SK-N-SH treated with all-trans-retinoic acid at 6 μM for 48 hours (cell line): ENCODE measurements around the gene CSNK1G1.
A peak's percentile ranks its signal among the peaks of the same experiment; 100 is the strongest.

ENCODE experiments used
- ATAC-seq: fragments of 200-7000 bp; cut with Tn5 transposase; 3 replicates; pipeline ENCODE4 v1.9.1; 2020; ENCODE audit warnings: mild to moderate bottlenecking, moderate library complexity
- ARNTL ChIP-seq: fragments of 450-650 bp; formaldehyde crosslinking; IDR thresholded peaks from 2 replicates; pipeline ENCODE4 v1.5.0; 2020; ENCODE audit warnings: low read depth, mild to moderate bottlenecking, moderate library complexity, borderline replicate concordance
- BACH2 ChIP-seq: fragments of 250-450 bp; sonication (Bioruptor Pico); IDR thresholded peaks from 2 replicates; pipeline ENCODE4 v1.9.0; 2021; ENCODE audit warnings: mild to moderate bottlenecking, borderline replicate concordance
- ESRRG ChIP-seq: fragments of 250-450 bp; sonication (Bioruptor Pico); IDR thresholded peaks from 2 replicates; pipeline ENCODE4 v1.6.1; 2021; ENCODE audit warnings: mild to moderate bottlenecking
- GLIS3 ChIP-seq: fragments of 250-450 bp; sonication (Bioruptor Pico); IDR thresholded peaks from 2 replicates; pipeline ENCODE4 v1.5.0; 2020; ENCODE audit warnings: mild to moderate bottlenecking, moderate library complexity
- OSR1 ChIP-seq: fragments of 250-450 bp; sonication (Bioruptor Pico); IDR thresholded peaks from 2 replicates; pipeline ENCODE4 v1.8.0; 2022; ENCODE audit warnings: moderate library complexity, mild to moderate bottlenecking, inconsistent platforms
- PPARA ChIP-seq: fragments of 250-450 bp; sonication (Bioruptor Pico); IDR thresholded peaks from 2 replicates; pipeline ENCODE4 v1.5.0; 2020; ENCODE audit warnings: mild to moderate bottlenecking, borderline replicate concordance
- RARB ChIP-seq: fragments of 250-450 bp; sonication (Bioruptor Pico); IDR thresholded peaks from 2 replicates; pipeline ENCODE4 v1.8.0; 2021; ENCODE audit warnings: mild to moderate bottlenecking, moderate library complexity
- SNAI2 ChIP-seq: fragments of 250-450 bp; sonication (Bioruptor Pico); IDR thresholded peaks from 2 replicates; pipeline ENCODE4 v1.5.0; 2020; ENCODE audit warnings: mild to moderate bottlenecking, moderate library complexity
- TCF4 ChIP-seq: fragments of 250-450 bp; sonication (Bioruptor Pico); IDR thresholded peaks from 2 replicates; pipeline ENCODE4 v1.8.0; 2021; ENCODE audit warnings: mild to moderate bottlenecking, moderate library complexity, borderline replicate concordance
- TOX ChIP-seq: fragments of 250-450 bp; sonication (Bioruptor Pico); IDR thresholded peaks from 2 replicates; pipeline ENCODE4 v1.8.0; 2021; ENCODE audit warnings: mild to moderate bottlenecking, moderate library complexity, borderline replicate concordance
- ZC3H10 ChIP-seq: fragments of 250-450 bp; sonication (Bioruptor Pico); IDR thresholded peaks from 2 replicates; pipeline ENCODE4 v1.5.1; 2021; ENCODE audit warnings: mild to moderate bottlenecking, moderate library complexity
- ZFP3 ChIP-seq: fragments of 250-450 bp; sonication (Bioruptor Pico); IDR thresholded peaks from 2 replicates; pipeline ENCODE4 v1.5.0; 2020; ENCODE audit warnings: mild to moderate bottlenecking, moderate library complexity
- ZFP30 ChIP-seq: fragments of 450-650 bp; formaldehyde crosslinking; IDR thresholded peaks from 2 replicates; pipeline ENCODE4 v1.5.0; 2022; ENCODE audit warnings: mild to moderate bottlenecking, moderate library complexity
- ZNF565 ChIP-seq: fragments of 450-650 bp; formaldehyde crosslinking; conservative IDR thresholded peaks from 2 replicates; pipeline ENCODE4 v1.5.0; 2020; ENCODE audit warnings: low read depth, mild to moderate bottlenecking, moderate library complexity
- ZNF70 ChIP-seq: fragments of 450-650 bp; formaldehyde crosslinking; IDR thresholded peaks from 2 replicates; pipeline ENCODE4 v1.5.0; 2020; ENCODE audit warnings: mild to moderate bottlenecking, moderate library complexity
- ZNF8 ChIP-seq: fragments of 450-650 bp; formaldehyde crosslinking; IDR thresholded peaks from 2 replicates; pipeline ENCODE4 v1.5.0; 2020; ENCODE audit warnings: mild to moderate bottlenecking, moderate library complexity
- TF ChIP-seq, protein P1 (sequence below): fragments of 250-450 bp; sonication (Bioruptor Pico); IDR thresholded peaks from 2 replicates; pipeline ENCODE4 v1.8.0; 2021; ENCODE audit warnings: low read depth, mild to moderate bottlenecking, moderate library complexity, borderline replicate concordance
- TF ChIP-seq, protein P2 (sequence below): fragments of 250-450 bp; sonication (Bioruptor Pico); IDR thresholded peaks from 2 replicates; pipeline ENCODE4 v1.8.0; 2020; ENCODE audit warnings: mild to moderate bottlenecking, moderate library complexity, borderline replicate concordance
- TF ChIP-seq, protein P3 (sequence below): fragments of 250-450 bp; sonication (Bioruptor Pico); IDR thresholded peaks from 2 replicates; pipeline ENCODE4 v1.5.0; 2020; ENCODE audit warnings: mild to moderate bottlenecking, moderate library complexity
- TF ChIP-seq, protein P4 (sequence below): fragments of 250-450 bp; sonication (Bioruptor Pico); IDR thresholded peaks from 2 replicates; pipeline ENCODE4 v1.5.1; 2021; ENCODE audit warnings: mild to moderate bottlenecking, moderate library complexity

The CSNK1G1 gene

DNA sequence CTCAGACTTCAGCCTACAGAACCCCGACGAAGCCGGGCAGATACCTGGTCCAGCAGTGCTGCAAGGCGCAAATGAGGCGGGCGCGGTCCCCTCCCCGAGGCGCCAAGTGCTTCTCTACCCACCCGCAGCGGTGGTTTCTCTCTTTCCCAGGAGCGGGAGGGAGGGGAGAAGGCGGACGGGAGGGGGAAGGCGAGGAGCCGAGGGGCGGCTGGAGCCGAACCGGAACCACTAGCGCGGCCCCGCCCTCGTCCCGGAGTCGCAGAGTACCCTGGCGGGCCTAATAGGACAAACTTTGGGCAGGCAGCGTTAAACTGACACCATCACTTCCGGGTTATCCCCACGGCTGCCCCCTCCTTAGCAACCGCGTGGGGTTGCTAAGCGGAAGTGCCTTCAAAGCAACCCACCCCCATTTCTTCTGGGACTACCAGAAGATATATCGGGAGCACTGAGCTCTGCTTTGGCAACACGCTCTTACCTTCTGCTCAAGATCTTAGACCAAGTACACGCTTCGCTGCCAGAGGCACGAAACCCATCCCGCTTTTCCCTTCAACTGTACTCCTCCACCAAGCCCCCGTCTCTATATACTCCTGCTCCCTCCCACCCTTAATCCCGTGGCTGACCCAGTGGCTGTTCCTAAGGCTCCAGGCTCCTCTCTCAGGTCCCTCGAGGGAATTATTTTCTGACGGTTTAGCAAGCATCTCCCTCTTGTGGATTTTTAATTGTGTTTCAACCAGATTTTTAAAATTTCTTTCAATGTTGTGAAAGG is at the start of gene CSNK1G1:
TSS of gene CSNK1G1 (minus strand) at position 230 of the 766 bp plus-strand sequence. CDS start 55,674 bp downstream, outside the sequence.
- TF ChIP-seq ZNF565 (CRISPR knock-in tag) (no peak), ZFP3 (no peak), ZFP30 (CRISPR knock-in tag) (no peak), ESRRG (no peak), ZNF8 (CRISPR knock-in tag) (no peak), ARNTL (no peak), ZC3H10 (CRISPR knock-in tag) (no peak), TOX (CRISPR knock-in tag) (no peak), TCF4 (no peak), OSR1 (CRISPR knock-in tag) (no peak), GLIS3 (CRISPR knock-in tag) (no peak)
- TF ChIP-seq, protein P1, sequence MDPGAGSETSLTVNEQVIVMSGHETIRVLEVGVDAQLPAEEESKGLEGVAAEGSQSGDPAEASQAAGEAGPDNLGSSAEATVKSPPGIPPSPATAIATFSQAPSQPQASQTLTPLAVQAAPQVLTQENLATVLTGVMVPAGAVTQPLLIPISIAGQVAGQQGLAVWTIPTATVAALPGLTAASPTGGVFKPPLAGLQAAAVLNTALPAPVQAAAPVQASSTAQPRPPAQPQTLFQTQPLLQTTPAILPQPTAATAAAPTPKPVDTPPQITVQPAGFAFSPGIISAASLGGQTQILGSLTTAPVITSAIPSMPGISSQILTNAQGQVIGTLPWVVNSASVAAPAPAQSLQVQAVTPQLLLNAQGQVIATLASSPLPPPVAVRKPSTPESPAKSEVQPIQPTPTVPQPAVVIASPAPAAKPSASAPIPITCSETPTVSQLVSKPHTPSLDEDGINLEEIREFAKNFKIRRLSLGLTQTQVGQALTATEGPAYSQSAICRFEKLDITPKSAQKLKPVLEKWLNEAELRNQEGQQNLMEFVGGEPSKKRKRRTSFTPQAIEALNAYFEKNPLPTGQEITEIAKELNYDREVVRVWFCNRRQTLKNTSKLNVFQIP (CRISPR knock-in tag) = no peak
- TF ChIP-seq, protein P2, sequence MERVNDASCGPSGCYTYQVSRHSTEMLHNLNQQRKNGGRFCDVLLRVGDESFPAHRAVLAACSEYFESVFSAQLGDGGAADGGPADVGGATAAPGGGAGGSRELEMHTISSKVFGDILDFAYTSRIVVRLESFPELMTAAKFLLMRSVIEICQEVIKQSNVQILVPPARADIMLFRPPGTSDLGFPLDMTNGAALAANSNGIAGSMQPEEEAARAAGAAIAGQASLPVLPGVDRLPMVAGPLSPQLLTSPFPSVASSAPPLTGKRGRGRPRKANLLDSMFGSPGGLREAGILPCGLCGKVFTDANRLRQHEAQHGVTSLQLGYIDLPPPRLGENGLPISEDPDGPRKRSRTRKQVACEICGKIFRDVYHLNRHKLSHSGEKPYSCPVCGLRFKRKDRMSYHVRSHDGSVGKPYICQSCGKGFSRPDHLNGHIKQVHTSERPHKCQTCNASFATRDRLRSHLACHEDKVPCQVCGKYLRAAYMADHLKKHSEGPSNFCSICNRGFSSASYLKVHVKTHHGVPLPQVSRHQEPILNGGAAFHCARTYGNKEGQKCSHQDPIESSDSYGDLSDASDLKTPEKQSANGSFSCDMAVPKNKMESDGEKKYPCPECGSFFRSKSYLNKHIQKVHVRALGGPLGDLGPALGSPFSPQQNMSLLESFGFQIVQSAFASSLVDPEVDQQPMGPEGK (CRISPR knock-in tag) = no peak
- ATAC-seq = peak; percentile 97

DNA sequence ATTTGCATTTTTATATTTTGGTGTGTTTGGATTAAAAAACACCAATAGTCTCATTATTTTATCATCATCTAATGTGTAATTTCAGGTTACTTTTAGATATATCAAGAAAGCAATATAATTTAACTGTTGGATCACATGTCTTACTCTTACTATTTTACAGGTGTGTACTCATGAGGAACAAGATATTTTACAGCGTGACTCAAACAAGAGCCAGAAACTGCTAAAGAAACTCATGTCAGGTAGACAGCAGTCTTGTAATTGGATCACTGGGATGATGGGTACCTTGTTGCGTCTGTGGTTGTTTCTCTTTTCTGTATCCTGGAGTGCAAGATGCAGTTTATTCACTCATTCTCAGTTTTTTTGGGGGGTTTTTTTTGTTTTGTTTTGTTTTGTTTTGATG is 44.6 kb upstream of the CSNK1G1 start:
- TF ChIP-seq ZNF70 (CRISPR knock-in tag) (no peak), BACH2 (CRISPR knock-in tag) (no peak), ZC3H10 (CRISPR knock-in tag) (no peak), ESRRG (no peak), ZFP30 (CRISPR knock-in tag) (no peak), TOX (CRISPR knock-in tag) (no peak), ZFP3 (no peak), ZNF8 (CRISPR knock-in tag) (no peak), OSR1 (CRISPR knock-in tag) (no peak), ARNTL (no peak), SNAI2 (CRISPR knock-in tag) (no peak)
- TF ChIP-seq, protein P3, sequence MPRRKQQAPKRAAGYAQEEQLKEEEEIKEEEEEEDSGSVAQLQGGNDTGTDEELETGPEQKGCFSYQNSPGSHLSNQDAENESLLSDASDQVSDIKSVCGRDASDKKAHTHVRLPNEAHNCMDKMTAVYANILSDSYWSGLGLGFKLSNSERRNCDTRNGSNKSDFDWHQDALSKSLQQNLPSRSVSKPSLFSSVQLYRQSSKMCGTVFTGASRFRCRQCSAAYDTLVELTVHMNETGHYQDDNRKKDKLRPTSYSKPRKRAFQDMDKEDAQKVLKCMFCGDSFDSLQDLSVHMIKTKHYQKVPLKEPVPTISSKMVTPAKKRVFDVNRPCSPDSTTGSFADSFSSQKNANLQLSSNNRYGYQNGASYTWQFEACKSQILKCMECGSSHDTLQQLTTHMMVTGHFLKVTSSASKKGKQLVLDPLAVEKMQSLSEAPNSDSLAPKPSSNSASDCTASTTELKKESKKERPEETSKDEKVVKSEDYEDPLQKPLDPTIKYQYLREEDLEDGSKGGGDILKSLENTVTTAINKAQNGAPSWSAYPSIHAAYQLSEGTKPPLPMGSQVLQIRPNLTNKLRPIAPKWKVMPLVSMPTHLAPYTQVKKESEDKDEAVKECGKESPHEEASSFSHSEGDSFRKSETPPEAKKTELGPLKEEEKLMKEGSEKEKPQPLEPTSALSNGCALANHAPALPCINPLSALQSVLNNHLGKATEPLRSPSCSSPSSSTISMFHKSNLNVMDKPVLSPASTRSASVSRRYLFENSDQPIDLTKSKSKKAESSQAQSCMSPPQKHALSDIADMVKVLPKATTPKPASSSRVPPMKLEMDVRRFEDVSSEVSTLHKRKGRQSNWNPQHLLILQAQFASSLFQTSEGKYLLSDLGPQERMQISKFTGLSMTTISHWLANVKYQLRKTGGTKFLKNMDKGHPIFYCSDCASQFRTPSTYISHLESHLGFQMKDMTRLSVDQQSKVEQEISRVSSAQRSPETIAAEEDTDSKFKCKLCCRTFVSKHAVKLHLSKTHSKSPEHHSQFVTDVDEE (CRISPR knock-in tag) = no peak
- TF ChIP-seq, protein P4, sequence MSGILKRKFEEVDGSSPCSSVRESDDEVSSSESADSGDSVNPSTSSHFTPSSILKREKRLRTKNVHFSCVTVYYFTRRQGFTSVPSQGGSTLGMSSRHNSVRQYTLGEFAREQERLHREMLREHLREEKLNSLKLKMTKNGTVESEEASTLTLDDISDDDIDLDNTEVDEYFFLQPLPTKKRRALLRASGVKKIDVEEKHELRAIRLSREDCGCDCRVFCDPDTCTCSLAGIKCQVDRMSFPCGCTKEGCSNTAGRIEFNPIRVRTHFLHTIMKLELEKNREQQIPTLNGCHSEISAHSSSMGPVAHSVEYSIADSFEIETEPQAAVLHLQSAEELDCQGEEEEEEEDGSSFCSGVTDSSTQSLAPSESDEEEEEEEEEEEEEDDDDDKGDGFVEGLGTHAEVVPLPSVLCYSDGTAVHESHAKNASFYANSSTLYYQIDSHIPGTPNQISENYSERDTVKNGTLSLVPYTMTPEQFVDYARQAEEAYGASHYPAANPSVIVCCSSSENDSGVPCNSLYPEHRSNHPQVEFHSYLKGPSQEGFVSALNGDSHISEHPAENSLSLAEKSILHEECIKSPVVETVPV (CRISPR knock-in tag) = no peak
- TF ChIP-seq, protein P1 (CRISPR knock-in tag) = no peak
- no peak for ATAC-seq

DNA sequence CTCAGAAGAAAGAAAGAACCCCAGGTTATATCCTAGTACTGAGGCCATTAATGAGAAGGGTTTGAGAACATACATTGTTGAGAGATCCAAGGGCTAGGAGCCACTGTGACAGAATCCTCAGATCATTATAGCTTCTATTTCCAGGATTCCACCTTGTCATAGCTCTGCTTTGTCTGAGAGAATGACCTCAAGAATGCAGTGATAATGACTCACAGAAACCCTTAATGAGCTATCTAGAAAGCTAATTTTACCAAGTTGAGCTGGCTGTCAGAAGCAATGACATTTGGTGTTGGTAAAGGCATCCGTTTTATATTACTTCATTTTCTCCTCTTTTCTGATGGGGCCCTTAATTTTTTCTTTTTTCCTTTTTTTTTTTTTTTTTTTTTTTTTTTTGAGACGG is 42.6 kb upstream of the CSNK1G1 start:
- TF ChIP-seq, protein P2 (CRISPR knock-in tag) = no peak
- no peak for TF ChIP-seq RARB
- no peak for TF ChIP-seq ZC3H10 (CRISPR knock-in tag)
- no peak for TF ChIP-seq ZFP30 (CRISPR knock-in tag)
- TF ChIP-seq ESRRG = no peak
- TF ChIP-seq TOX (CRISPR knock-in tag) = no peak
- TF ChIP-seq, protein P4 (CRISPR knock-in tag) = no peak
- TF ChIP-seq GLIS3 (CRISPR knock-in tag) = no peak
- TF ChIP-seq PPARA (CRISPR knock-in tag) = no peak
- TF ChIP-seq SNAI2 (CRISPR knock-in tag) = no peak
- no peak for ATAC-seq
